Osteocyte (in vitro differentiated cells): ENCODE results near the gene MZB1. TPM values are rescaled to one million over a fixed set of nuclear protein-coding genes. Genes with fewer than 3 reads are reported as not detected.

Experiments
- DNase-seq: peaks from one replicate; pipeline ENCODE4 v3.0.0; 2021; ENCODE audit warnings: mixed read lengths; ENCODE audit not compliant: unreplicated experiment; ENCODE audit errors: extremely low spot score
- H3K27ac Mint-ChIP-seq: one replicate; pipeline ENCODE4 v1.8.0; 2021; ENCODE audit warnings: mild to moderate bottlenecking, mixed read lengths; ENCODE audit not compliant: unreplicated experiment
- H3K27me3 Mint-ChIP-seq: one replicate; pipeline ENCODE4 v1.8.0; 2021; ENCODE audit warnings: mixed read lengths; ENCODE audit not compliant: unreplicated experiment
- H3K36me3 Mint-ChIP-seq: one replicate; pipeline ENCODE4 v1.8.0; 2021; ENCODE audit warnings: mixed read lengths; ENCODE audit not compliant: unreplicated experiment
- H3K4me1 Mint-ChIP-seq: one replicate; pipeline ENCODE4 v1.8.0; 2021; ENCODE audit warnings: mixed read lengths; ENCODE audit not compliant: unreplicated experiment
- H3K4me3 Mint-ChIP-seq: one replicate; pipeline ENCODE4 v1.8.0; 2021; ENCODE audit warnings: mild to moderate bottlenecking, moderate library complexity, mixed read lengths; ENCODE audit not compliant: unreplicated experiment
- H3K9me3 Mint-ChIP-seq: one replicate; pipeline ENCODE4 v1.8.0; 2021; ENCODE audit warnings: mixed read lengths; ENCODE audit not compliant: unreplicated experiment
- total RNA-seq: library from RNA; stranded (reverse); gene quantifications from 2 replicates; pipeline ENCODE4 v1.2.1, GENCODE V29; 2021
- TF ChIP-seq, protein P1 (sequence below): fragments of 200-600 bp; sonication (generic); IDR thresholded peaks from 2 replicates; pipeline ENCODE4 v1.5.0; 2021; ENCODE audit warnings: antibody characterized with exemption, mild to moderate bottlenecking, moderate library complexity

The MZB1 gene
- total RNA-seq, 1 donor from 2014 or later, result not detected

DNA sequence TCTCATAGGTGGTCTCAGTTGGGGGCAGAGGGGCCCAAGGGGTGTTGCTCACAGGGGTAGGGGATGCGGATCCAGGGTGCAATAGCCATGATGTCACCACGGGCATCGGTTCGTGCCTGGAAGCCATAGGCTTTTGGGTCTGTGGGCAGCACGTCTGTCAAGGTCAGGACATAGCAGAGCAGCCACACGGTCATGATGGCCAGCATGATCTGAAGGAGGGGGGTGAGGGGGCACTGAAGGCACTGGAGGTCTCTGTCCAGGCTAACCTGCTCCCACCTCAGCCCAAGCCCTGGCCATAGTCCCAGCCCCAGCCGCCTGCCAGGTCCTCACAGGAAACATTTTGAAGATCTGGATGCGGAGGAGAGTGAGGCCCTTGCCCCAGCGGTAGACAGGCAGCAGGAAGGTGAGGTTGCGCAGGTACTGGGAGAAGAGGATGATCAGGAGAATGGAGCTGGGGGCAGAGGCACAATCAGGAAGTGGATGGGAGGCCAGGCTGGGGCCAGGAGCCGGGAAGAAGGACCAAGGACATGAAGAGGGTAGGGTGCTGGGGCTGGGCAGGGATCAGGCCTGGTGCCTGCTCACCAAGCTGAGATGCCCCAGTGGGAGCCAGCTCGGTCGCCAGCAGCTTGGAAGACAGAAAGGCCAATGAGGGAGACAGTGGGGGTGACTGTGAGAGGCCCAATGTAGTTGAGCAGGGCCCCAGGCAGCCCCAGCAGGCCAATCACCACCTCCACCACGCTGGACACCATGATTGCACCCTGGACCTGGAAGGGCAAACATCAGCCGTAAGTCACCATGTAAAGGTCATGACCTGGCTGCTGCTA, 9.9 kb downstream of the MZB1 start:
- Mint-ChIP-seq H3K4me3 (no peak overlapping the region), H3K36me3 (peaks cover under 1% of the 10 kb centered on the region), H3K4me1 (peaks cover 2% of the 10 kb centered on the region), H3K27me3 (no peaks in the 10 kb centered on the region), H3K9me3 (no peaks in the 10 kb centered on the region), H3K27ac (no peak overlapping the region)
- TF ChIP-seq, protein P1, sequence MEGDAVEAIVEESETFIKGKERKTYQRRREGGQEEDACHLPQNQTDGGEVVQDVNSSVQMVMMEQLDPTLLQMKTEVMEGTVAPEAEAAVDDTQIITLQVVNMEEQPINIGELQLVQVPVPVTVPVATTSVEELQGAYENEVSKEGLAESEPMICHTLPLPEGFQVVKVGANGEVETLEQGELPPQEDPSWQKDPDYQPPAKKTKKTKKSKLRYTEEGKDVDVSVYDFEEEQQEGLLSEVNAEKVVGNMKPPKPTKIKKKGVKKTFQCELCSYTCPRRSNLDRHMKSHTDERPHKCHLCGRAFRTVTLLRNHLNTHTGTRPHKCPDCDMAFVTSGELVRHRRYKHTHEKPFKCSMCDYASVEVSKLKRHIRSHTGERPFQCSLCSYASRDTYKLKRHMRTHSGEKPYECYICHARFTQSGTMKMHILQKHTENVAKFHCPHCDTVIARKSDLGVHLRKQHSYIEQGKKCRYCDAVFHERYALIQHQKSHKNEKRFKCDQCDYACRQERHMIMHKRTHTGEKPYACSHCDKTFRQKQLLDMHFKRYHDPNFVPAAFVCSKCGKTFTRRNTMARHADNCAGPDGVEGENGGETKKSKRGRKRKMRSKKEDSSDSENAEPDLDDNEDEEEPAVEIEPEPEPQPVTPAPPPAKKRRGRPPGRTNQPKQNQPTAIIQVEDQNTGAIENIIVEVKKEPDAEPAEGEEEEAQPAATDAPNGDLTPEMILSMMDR, result no peak
- no peak for DNase-seq

DNA sequence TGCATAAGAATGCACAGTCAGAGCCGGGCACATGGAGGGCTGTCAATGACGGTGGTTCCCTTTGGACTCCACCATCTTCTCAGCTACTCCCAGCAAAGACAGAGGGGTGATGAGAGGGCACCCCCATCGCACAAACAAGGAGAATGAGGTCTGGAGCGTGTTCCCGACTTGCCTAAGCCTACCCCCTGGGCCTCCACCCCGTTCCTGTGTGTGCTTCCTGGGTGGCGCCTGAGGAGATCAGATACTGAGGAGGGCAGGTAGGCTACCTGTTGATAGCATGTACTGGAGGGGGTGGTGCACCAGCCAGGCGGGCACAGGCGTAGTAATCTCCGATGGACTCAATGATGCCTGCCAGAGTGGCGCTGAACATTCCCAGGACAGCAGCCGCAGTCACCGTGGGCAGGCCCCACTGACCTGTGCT, 10.8 kb downstream of the MZB1 start:
- H3K27ac Mint-ChIP-seq, result no peak overlapping the region
- H3K4me1 Mint-ChIP-seq, result peaks cover under 1% of the 10 kb centered on the region
- peaks cover 3% of the 10 kb centered on the region for H3K36me3 Mint-ChIP-seq
- H3K9me3 Mint-ChIP-seq, result no peaks in the 10 kb centered on the region
- no peak for DNase-seq
- no peak overlapping the region for H3K4me3 Mint-ChIP-seq
- no peaks in the 10 kb centered on the region for H3K27me3 Mint-ChIP-seq
- TF ChIP-seq, protein P1, result no peak

DNA sequence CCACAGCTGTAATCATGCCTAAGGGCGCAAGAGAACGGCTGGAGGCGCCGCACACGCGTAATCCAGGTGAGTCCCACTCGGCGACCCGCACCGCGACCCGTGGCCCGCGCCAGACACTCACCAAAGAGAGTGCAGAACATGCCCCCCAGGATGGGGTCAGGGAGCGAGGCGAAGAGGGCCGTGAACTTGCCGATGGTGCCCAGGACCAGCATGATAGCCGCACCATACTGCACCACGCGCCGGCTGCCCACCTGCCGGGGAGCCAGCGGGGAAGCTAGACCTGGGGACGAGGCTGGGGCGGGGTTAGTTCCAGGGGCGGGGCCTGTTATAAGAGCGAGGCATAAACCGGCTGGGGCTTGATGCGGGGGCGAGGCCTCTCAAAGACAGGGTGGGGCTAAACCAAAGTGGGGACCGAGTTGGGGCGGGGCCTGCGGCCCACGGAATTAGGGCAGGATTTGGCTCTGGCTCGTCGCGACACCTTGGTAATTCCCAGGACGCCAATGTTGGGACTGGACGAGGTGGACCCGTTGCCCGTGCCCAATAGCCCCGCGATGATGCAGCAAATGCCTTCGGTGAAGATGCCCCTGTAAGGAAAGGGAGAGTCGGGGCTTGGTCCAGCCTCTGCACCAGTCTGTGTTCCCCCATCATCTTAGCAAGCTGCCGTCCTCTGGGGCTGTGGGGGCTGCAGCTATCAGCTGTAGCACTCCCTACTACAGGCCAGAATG, 11.4 kb downstream of the MZB1 start:
- Mint-ChIP-seq H3K9me3 (no peaks in the 10 kb centered on the region), H3K27me3 (no peaks in the 10 kb centered on the region), H3K4me3 (no peak overlapping the region), H3K27ac (no peak overlapping the region), H3K4me1 (peaks cover 6% of the 10 kb centered on the region), H3K36me3 (peaks cover 3% of the 10 kb centered on the region)
- no peak for DNase-seq
- TF ChIP-seq, protein P1, result no peak

DNA sequence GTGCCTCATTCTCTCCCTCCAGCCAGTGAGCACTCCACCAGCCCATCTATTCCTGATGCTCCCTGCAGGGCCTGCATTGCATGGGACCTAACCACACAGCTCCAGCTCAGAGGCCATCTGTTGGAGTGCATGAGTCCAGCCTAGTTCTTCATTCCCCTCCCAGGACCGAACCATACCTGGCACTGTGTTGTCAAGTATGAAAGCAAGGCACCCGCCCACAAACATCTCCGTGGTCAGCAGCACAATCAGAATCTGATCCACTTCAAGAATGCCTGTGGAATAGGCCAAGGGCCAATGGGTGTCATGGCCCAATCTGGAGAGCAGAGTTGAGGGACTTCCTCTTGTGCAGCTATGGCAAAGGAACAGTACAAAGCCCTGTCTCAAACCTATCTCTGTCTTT, 12.5 kb downstream of the MZB1 start:
- peaks cover 7% of the 10 kb centered on the region for H3K36me3 Mint-ChIP-seq
- H3K27me3 Mint-ChIP-seq, result no peaks in the 10 kb centered on the region
- no peaks in the 10 kb centered on the region for H3K9me3 Mint-ChIP-seq
- H3K27ac Mint-ChIP-seq, result no peak overlapping the region
- no peak overlapping the region for H3K4me3 Mint-ChIP-seq
- TF ChIP-seq, protein P1, result no peak
- DNase-seq, result no peak
- H3K4me1 Mint-ChIP-seq, result peaks cover 8% of the 10 kb centered on the region

DNA sequence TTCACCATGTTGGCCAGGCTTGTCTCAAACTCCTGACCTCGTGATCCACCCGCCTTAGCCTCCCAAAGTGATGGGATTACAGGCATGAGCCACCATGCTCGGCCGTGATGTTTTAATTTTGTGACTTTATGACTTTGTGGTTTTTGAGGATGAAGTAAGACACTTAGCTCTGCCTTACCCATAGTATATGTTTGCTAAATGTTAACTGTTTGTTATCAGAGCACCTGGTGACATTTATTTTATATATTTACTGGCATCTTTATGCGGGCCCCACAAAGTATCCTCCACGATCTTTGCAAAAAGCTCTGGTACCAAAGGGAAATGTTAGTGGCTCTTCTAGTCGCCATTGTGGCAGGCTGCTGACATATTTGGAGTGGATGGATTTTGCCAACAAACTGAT, 13.3 kb downstream of the MZB1 start:
- Mint-ChIP-seq H3K4me3 (no peak overlapping the region), H3K9me3 (no peaks in the 10 kb centered on the region), H3K27ac (no peak overlapping the region), H3K27me3 (no peaks in the 10 kb centered on the region), H3K4me1 (peaks cover 8% of the 10 kb centered on the region), H3K36me3 (peaks cover 14% of the 10 kb centered on the region)
- DNase-seq, result no peak
- TF ChIP-seq, protein P1, result no peak
